Adrenal gland (tissue), 12 donors: ENCODE data around the gene PACSIN2. TPM values are rescaled to one million over a fixed set of nuclear protein-coding genes. Genes with fewer than 3 reads are reported as not detected.
"Not testable (repeated sequence)": the region's sequence is repeated elsewhere in the genome, so short reads cannot be mapped to it uniquely, and the experiment has no call there.

Source experiments
- DNase-seq, 7 donors: peaks; one replicate each; pipeline ENCODE4 v3.0.0-alpha.2; 2019 to 2020
- H3K27ac ChIP-seq, 5 donors: fragments of 200-600 bp; sonication (generic) in 4 of 5; 1 replicate in 3 of 5; 2 replicates in 2 of 5; pipeline versions ENCODE4 v1.5.1 to v1.8.0; 2016 to 2020; ENCODE audit warnings: mild to moderate bottlenecking in 1 of 5
- H3K27me3 ChIP-seq: fragments of 200-600 bp; 2 replicates; pipeline ENCODE4 v1.8.0; 2021
- H3K36me3 ChIP-seq, 2 donors: fragments of 200-600 bp; replicated peaks in 1 of 2; 1 replicate in 1 of 2; 2 replicates in 1 of 2; pipeline versions ENCODE4 v1.5.1 to v1.8.0; 2018 to 2022
- H3K4me1 ChIP-seq, 2 donors: fragments of 200-600 bp; replicated peaks in 1 of 2; 1 replicate in 1 of 2; 2 replicates in 1 of 2; pipeline versions ENCODE4 v1.5.1 to v1.8.0; 2018 to 2021
- H3K4me3 ChIP-seq, 4 donors: fragments of 200-600 bp; sonication (generic) in 3 of 4; one replicate each; pipeline ENCODE4 v1.5.1; 2016 to 2018
- H3K9me3 ChIP-seq, 3 donors: fragments of 200-600 bp; sonication (generic) in 1 of 3; replicated peaks in 1 of 3; 1 replicate in 2 of 3; 2 replicates in 1 of 3; pipeline versions ENCODE4 v1.5.1 to v1.8.0; 2016 to 2021
- CTCF ChIP-seq, 6 experiments: fragments of 450-650 bp in 4 of 6; fragments of 200-600 bp in 2 of 6; sonication (generic) in 1 of 6; IDR thresholded peaks; 1 replicate in 5 of 6; 2 replicates in 1 of 6; pipeline versions ENCODE4 v1.5.1 to v1.8.0; 2016 to 2021; ENCODE audit warnings: antibody characterized with exemption in 6 of 6, mild to moderate bottlenecking in 2 of 6, moderate library complexity in 1 of 6
- POLR2A ChIP-seq, 2 donors: fragments of 450-650 bp; IDR thresholded peaks; one replicate each; pipeline ENCODE4 v1.6.1; 2017; ENCODE audit warnings: antibody characterized with exemption in 2 of 2, mild to moderate bottlenecking in 2 of 2, moderate library complexity in 1 of 2
- WGBS, 4 donors: extraction: QIAGEN DNeasy Blood & Tissue Kit in 2 of 4; methylation state at CpG; one replicate each; pipeline versions ENCODE4 v1.1.5 to v1.1.7; 2013 to 2017; 5-methylcytosine and 5-hydroxymethylcytosine counted together
- intact Hi-C, 2 donors: fragments of 100-400 bp; cut with DNase I; formaldehyde crosslinking; loops; one replicate each; pipeline versions ENCODE4 v1.14.1 to v1.15.0; 2022 to 2023
- polyA plus RNA-seq, 3 donors: library from polyadenylated mRNA; stranded (reverse); fragments of 200-250 nt in 2 of 3; fragments of 350-450 nt in 1 of 3; fragmentation: Illumina TruSeq in 1 of 3; extraction: RNeasy Lipid Tissue Mini Kit (QIAGEN cat#74804) in 1 of 3; gene quantifications; one replicate each; pipeline ENCODE4 v1.2.3, GENCODE V29; 2013 to 2014
- total RNA-seq, 9 donors: library from RNA; depleted of rRNA in 4 of 9; stranded (reverse); fragments of >200 nt in 4 of 9; fragments of 120-200 nt in 1 of 9; fragmentation: NEBNext Ultra II Directional in 1 of 9; extraction: Animal tissue kit (Norgen Biotek cat#: 25700) in 1 of 9; gene quantifications; one replicate each; pipeline versions ENCODE4 v1.1.0 to v1.2.4, GENCODE V29; 2013 to 2023
- donor health status: healthy with polysubstance abuse.
- donor health status: Bipolar disorder and iron deficiency.
- donor health status: DM: yes; HTN: yes; CAD: no.
- donor health status: DM: no; HTN: no; CAD: no.
- donor health status: DM: no; HTN: no; CAD: no.
- donor health status: DM: yes; HTN: yes; CAD: no.

Gene PACSIN2
- total and polyA plus RNA-seq, 12 donors = 29.8 to 186 (median 115) TPM

- Histone ChIP-seq H3K4me1 (no peaks in the 10 kb centered on the region), H3K27me3 (no peaks in the 10 kb centered on the region), H3K27ac (no peak overlapping the region), H3K36me3 (no peaks in the 10 kb centered on the region), H3K9me3 (no peaks in the 10 kb centered on the region), H3K4me3 (no peak overlapping the region)
- intact Hi-C loops = loop anchor here in 1 of 2 donors (10.0 kb wide), 1 partner anchor 60 kb away; no protein-coding TSS in a partner anchor
- no peak for DNase-seq
- 85 to 93% (median 90%) methylated on average over 3 to 9 of the region's 9 CpGs for WGBS, 4 donors
- TF ChIP-seq CTCF (IDR thresholded peaks at IDR 0.05) = no peak
- TF ChIP-seq POLR2A (IDR thresholded peaks at IDR 0.05) = no peak
These were observed 20.3 kb upstream of the PACSIN2 start for GRCh38 chr22:43035250-43035649.

- peak in 4 of 7 donors; percentile 29 to 58 (median 42) for DNase-seq
- H3K27ac ChIP-seq = peak overlapping the region in 1 of 5 donors; percentile 16
- H3K4me1 ChIP-seq = peaks cover 6% of the 10 kb centered on the region in 2 donors
- H3K27me3 ChIP-seq = no peaks in the 10 kb centered on the region
- no peak for TF ChIP-seq POLR2A (IDR thresholded peaks at IDR 0.05)
- intact Hi-C loops = loop anchor here in 1 of 2 donors (2.0 to 10.0 kb wide), 2 partner anchors 57 to 163 kb away; no protein-coding TSS in a partner anchor
- no peak overlapping the region for H3K4me3 ChIP-seq
- no peaks in the 10 kb centered on the region for H3K36me3 ChIP-seq
- H3K9me3 ChIP-seq = no peaks in the 10 kb centered on the region
- WGBS, 4 donors = 48 to 58% (median 52%) methylated on average over 3 of the region's 3 CpGs
These were observed 16.7 kb upstream of the PACSIN2 start for GRCh38 chr22:43031617-43032016.

GRCh38 chr22:43018615-43019014 lies 3.7 kb upstream of the PACSIN2 start:
- Histone ChIP-seq H3K4me1 (peaks cover 4 to 10% of the 10 kb centered on the region in 2 donors), H3K36me3 (no peaks in the 10 kb centered on the region), H3K4me3 (no peak overlapping the region), H3K27me3 (no peaks in the 10 kb centered on the region), H3K9me3 (no peaks in the 10 kb centered on the region), H3K27ac (no peak overlapping the region)
- TF ChIP-seq CTCF (IDR thresholded peaks at IDR 0.05) = no peak
- no peak for TF ChIP-seq POLR2A (IDR thresholded peaks at IDR 0.05)
- intact Hi-C loops = loop anchor here in 1 of 2 donors (10.0 kb wide), 1 partner anchor 134 kb away; no protein-coding TSS in a partner anchor
- no peak for DNase-seq
- WGBS, 4 donors = 80 to 92% (median 86%) methylated on average over 6 of the region's 6 CpGs

- TF ChIP-seq POLR2A (IDR thresholded peaks at IDR 0.05) (no peak), CTCF (IDR thresholded peaks at IDR 0.05) (no peak)
- intact Hi-C loops = loop anchor here in 1 of 2 donors (10.0 kb wide), 1 partner anchor 133 kb away; no protein-coding TSS in a partner anchor
- DNase-seq = no peak
- H3K4me3 ChIP-seq = no peak overlapping the region
- H3K27me3 ChIP-seq = no peaks in the 10 kb centered on the region
- no peaks in the 10 kb centered on the region for H3K9me3 ChIP-seq
- 73 to 88% (median 76%) methylated on average over 9 to 10 of the region's 10 CpGs for WGBS, 4 donors
- no peaks in the 10 kb centered on the region for H3K36me3 ChIP-seq
- H3K4me1 ChIP-seq = peaks cover 12 to 18% of the 10 kb centered on the region in 2 donors
- peak overlapping the region in 1 of 5 donors; percentile 29 for H3K27ac ChIP-seq
These were observed 2.8 kb upstream of the PACSIN2 start for GRCh38 chr22:43017525-43018460.

- 91 to 96% (median 93%) methylated on average over 5 of the region's 5 CpGs for WGBS, 4 donors
- peaks cover 20 to 26% of the 10 kb centered on the region in 2 donors for H3K4me1 ChIP-seq
- H3K36me3 ChIP-seq, DNase-seq, H3K27ac ChIP-seq, H3K9me3 ChIP-seq, H3K4me3 ChIP-seq, H3K27me3 ChIP-seq: not testable (repeated sequence)
- intact Hi-C loops = loop anchor here in 1 of 2 donors (10.0 kb wide), 1 partner anchor 131 kb away; no protein-coding TSS in a partner anchor
These were observed 1.2 kb upstream of the PACSIN2 start for GRCh38 chr22:43016150-43016549.
